Measurements from ENCODE around the gene IRAK2.
"Not testable (repeated sequence)": the region's sequence is repeated elsewhere in the genome, so short reads cannot be mapped to it uniquely, and the experiment has no call there.

The IRAK2 gene

DNA sequence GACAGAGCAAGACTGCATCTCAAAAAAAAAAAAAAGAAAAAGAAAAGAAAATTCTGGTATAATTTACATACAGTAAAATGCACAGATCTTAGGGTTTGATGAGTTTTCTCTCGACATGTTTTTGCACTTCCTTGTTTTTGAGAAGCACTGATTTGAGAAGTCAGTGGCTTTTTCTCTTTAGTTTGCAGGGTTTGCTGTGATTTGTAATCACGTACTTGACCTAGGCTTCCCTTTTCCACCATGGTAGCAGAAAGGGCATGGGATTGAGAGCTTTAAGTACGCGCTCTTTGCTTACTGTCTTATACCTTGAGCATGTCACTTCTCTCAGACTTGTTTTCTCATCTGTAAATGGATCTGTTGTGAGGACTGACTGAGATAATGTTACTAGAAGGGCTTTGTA, 19.0 kb upstream of the IRAK2 start:
- no peaks in the 10 kb centered on the region for H3K9me3 Mint-ChIP-seq
- CTCF ChIA-PET, result interaction anchor here (1.1 kb wide), 1 partner anchor 48 kb away, joined by 3 read pairs; no protein-coding TSS in a partner anchor
- H3K36me3 Mint-ChIP-seq, result peaks cover 42% of the 10 kb centered on the region
- peaks cover 3% of the 10 kb centered on the region for H3K27me3 Mint-ChIP-seq
- H3K4me3 Mint-ChIP-seq, result peak overlapping the region; percentile 33
- peaks cover 45% of the 10 kb centered on the region for H3K4me1 Mint-ChIP-seq
- H3K27ac Mint-ChIP-seq, result no peak overlapping the region
- no peak for DNase-seq

DNA sequence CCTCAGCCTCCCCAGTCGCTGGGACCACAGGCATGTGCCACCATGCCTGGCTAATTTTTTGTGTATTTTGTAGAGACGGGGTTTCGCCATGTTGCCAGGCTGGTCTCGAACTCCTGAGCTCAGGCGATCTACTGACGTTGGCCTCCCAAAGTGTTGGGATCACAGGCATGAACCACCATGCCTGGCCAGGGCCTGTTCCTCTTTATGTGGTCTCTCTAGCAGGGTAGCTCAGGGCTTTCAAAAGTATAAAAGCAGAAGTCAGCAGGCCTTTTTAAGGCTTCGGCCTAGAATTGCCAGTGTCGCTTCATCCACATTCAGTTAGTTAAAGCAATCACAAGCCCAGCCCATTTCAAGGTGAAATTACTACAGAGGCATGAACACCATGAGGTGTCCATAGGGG, 15.5 kb upstream of the IRAK2 start:
- Mint-ChIP-seq H3K27ac (no peak overlapping the region), H3K36me3 (peaks cover 50% of the 10 kb centered on the region), H3K4me3 (no peak overlapping the region), H3K27me3 (no peaks in the 10 kb centered on the region), H3K4me1 (peaks cover 22% of the 10 kb centered on the region), H3K9me3 (no peaks in the 10 kb centered on the region)
- CTCF ChIA-PET, result interaction anchor here (1.1 kb wide), 1 partner anchor 13 kb away, joined by 4 read pairs; no protein-coding TSS in a partner anchor
- DNase-seq, result no peak

DNA sequence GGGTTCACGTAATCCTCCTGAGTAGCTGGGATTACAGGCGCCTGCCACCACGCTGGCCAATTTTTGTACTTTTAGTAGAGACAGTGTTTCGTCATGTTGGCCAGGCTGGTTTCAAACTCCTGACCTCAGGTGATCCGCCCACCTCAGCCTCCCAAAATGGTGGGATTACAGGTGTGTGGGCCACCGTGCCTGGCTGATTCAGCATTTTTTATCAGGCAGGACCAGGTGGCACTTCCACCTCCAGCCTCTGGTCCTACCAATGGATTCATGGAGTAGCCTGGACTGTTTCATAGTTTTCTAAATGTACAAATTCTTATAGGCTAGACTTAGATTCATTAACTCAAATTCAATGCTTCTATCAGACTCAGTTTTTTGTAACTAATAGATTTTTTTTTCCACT, 13.7 kb upstream of the IRAK2 start:
- H3K36me3 Mint-ChIP-seq, result peaks cover 59% of the 10 kb centered on the region
- CTCF ChIA-PET, result interaction anchor here (2.5 kb wide), 1 partner anchor 73 kb away, joined by 8 read pairs; no protein-coding TSS in a partner anchor
- no peak overlapping the region for H3K27ac Mint-ChIP-seq
- H3K9me3 Mint-ChIP-seq, result no peaks in the 10 kb centered on the region
- DNase-seq, result no peak
- H3K4me3 Mint-ChIP-seq, result no peak overlapping the region
- H3K27me3 Mint-ChIP-seq, result no peaks in the 10 kb centered on the region
- H3K4me1 Mint-ChIP-seq, result peaks cover 8% of the 10 kb centered on the region

DNA sequence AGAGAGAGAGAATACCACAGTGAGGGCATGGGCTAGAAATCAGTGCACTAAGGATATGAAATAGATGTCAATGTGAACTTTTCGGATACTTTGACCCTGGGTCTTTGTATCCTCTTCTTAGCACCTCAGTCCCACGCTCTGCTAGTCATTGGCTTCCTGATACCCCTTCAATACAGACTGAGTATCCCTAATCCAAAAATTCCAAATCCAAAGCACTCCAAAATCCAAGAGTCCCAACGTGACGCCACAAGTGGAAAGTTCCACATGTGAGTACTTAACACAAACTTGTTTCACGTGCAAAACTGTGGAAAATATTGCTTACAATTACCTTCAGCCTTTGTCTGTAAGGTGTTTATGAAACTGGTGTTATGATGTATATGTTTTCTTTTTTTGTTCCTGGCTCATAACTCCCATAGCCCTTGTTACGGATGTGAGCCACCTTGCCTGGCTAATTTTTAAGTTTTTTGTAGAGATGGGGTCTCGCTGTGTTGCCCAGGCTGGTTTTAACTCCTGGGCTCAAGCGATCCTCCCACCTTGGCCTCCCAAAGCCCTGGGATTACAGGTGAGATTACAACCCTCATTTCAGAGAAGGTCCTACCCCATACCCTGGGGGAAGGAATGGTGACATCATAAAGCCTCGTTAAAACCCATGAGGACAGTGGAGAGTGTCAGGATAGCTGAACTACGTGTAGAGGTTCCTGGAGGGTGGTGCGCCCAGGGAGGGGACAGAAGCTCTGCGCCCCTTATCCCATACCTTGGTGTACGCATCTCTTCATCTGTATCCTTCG, 10.2 kb upstream of the IRAK2 start:
- no peaks in the 10 kb centered on the region for H3K4me1 Mint-ChIP-seq
- no peaks in the 10 kb centered on the region for H3K27me3 Mint-ChIP-seq
- no peak for DNase-seq
- no peak overlapping the region for H3K27ac Mint-ChIP-seq
- H3K4me3 Mint-ChIP-seq, result no peak overlapping the region
- H3K36me3 Mint-ChIP-seq, result peaks cover 45% of the 10 kb centered on the region
- H3K9me3 Mint-ChIP-seq, result no peaks in the 10 kb centered on the region
- CTCF ChIA-PET, result no interaction called here

DNA sequence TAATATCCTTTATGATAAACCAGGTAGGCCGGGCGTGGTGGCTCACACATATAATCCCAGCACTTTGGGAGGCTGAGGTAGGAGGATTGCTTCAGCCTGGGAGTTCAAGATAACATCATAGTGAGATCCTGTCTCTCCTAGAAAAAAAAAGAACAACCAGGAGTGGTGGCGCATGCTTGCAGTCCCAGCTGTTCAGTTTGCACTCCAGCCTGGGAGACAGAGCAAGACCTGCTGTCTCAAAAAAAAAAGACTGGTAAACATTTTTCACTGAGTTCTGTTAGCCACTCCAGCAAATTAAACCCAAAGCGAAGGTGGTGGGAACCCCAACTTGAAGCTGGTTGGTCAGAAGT, 9.6 kb upstream of the IRAK2 start:
- Mint-ChIP-seq H3K9me3 (no peaks in the 10 kb centered on the region), H3K36me3 (peaks cover 40% of the 10 kb centered on the region)

DNA sequence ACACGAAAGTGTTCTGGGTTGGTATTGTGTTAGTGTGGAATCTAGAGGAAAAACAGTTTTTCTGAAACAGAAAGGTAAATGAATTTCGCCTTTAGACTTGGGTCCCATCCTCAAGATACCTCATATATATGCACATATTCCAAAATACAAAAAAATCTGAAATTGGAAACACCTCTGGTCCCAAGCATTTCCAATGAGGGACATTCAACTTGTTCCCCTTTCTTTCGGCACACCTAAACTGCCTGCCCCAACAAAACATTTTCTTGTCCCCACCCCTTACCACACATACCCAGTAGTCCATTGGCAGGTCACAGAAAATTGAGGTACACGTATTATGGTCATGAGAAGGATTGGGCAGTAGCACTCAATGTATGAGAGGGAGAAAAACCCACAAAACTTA, 9.1 kb upstream of the IRAK2 start:
- no peaks in the 10 kb centered on the region for H3K9me3 Mint-ChIP-seq
- no peaks in the 10 kb centered on the region for H3K27me3 Mint-ChIP-seq
- CTCF ChIA-PET, result interaction anchor here (0.6 kb wide), 1 partner anchor 93 kb away, joined by 4 read pairs; the partner anchor contains the start of gene TATDN2
- no peaks in the 10 kb centered on the region for H3K4me1 Mint-ChIP-seq
- H3K4me3 Mint-ChIP-seq, result no peak overlapping the region
- no peak overlapping the region for H3K27ac Mint-ChIP-seq
- H3K36me3 Mint-ChIP-seq, result peaks cover 34% of the 10 kb centered on the region
- DNase-seq, result no peak

More for the DNA sequence above, 9.6 kb upstream of the IRAK2 start:
- DNase-seq, result no peak
- CTCF ChIA-PET, result interaction anchor here (0.6 kb wide), 1 partner anchor 93 kb away, joined by 4 read pairs; the partner anchor contains the start of gene TATDN2
- H3K4me1 Mint-ChIP-seq, result no peaks in the 10 kb centered on the region
- no peak overlapping the region for H3K4me3 Mint-ChIP-seq
- no peaks in the 10 kb centered on the region for H3K27me3 Mint-ChIP-seq
- no peak overlapping the region for H3K27ac Mint-ChIP-seq

DNA sequence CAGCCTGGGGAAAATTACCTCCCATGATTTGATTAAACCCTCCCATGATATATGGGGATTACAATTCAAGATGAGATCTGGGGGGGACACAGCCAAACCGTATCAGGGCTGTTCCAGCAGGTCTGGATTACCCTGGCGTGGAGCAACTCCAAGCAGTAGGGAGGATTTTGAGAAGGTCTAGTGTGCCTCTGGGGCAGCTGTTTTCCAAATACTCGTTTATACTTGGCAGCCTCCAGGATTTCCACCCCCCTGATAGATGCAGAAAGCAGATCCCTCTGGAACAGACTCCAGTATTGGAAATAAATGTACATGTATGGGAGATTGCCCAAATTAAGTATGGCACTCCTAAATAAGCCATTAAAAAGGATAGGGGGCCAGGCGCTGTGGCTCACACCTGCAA, 7.7 kb upstream of the IRAK2 start:
- CTCF ChIA-PET, result no interaction called here
- H3K4me3 Mint-ChIP-seq, result no peak overlapping the region
- DNase-seq, result no peak
- H3K27ac Mint-ChIP-seq, result no peak overlapping the region
- H3K27me3 Mint-ChIP-seq, result peaks cover 10% of the 10 kb centered on the region
- H3K36me3 Mint-ChIP-seq, result peaks cover 22% of the 10 kb centered on the region
- no peaks in the 10 kb centered on the region for H3K9me3 Mint-ChIP-seq
- peaks cover 4% of the 10 kb centered on the region for H3K4me1 Mint-ChIP-seq

DNA sequence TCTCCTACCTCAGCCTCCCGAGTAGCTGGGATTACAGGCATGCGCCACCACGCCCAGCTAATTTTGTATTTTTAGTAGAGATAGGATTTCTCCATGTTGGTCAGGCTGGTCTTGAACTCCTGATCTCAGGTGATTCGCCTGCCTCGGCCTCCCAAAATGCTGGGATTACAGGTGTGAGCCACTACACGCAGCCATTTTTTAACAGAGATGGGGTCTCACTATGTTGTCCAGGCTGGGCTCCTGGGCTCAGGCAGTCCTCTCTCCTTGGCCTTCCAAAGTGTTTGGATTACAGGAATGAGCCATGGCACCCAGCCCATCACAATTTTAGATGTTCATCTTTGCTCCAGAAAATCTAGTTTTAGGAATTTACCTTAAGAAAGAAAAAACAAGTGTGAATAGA, 6.2 kb upstream of the IRAK2 start:
- H3K4me3 Mint-ChIP-seq, H3K4me1 Mint-ChIP-seq, H3K9me3 Mint-ChIP-seq, CTCF ChIA-PET, DNase-seq, H3K27ac Mint-ChIP-seq: not testable (repeated sequence)
- H3K36me3 Mint-ChIP-seq, result peaks cover 17% of the 10 kb centered on the region
- peaks cover 15% of the 10 kb centered on the region for H3K27me3 Mint-ChIP-seq

DNA sequence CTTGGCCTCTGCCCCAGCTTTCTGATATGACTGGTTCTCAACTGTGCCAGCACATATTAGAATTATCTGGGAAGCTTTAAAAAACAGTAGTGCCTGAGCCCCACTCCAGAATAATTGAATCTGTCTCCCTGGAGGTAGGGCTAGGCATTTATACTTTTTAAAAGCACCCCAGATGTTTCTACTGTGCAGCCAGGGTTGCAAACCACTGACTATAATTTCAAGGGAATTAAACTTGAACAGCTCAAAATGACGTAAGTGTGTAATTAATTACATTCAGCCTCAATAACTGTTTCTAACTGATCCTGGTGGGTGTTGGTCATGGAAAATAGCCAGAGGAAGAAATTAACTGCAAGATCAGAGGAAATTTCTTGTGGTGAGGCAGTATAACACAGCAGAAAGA, 4.4 kb upstream of the IRAK2 start:
- H3K4me3 Mint-ChIP-seq, result no peak overlapping the region
- no peak for DNase-seq
- no peak overlapping the region for H3K27ac Mint-ChIP-seq
- H3K9me3 Mint-ChIP-seq, result no peaks in the 10 kb centered on the region
- CTCF ChIA-PET, result interaction anchor here (0.7 to 1.1 kb wide), 2 partner anchors 31 to 121 kb away, joined by 3 to 4 read pairs; no protein-coding TSS in a partner anchor
- H3K36me3 Mint-ChIP-seq, result peaks cover 7% of the 10 kb centered on the region
- H3K27me3 Mint-ChIP-seq, result peaks cover 16% of the 10 kb centered on the region
- peaks cover 13% of the 10 kb centered on the region for H3K4me1 Mint-ChIP-seq

DNA sequence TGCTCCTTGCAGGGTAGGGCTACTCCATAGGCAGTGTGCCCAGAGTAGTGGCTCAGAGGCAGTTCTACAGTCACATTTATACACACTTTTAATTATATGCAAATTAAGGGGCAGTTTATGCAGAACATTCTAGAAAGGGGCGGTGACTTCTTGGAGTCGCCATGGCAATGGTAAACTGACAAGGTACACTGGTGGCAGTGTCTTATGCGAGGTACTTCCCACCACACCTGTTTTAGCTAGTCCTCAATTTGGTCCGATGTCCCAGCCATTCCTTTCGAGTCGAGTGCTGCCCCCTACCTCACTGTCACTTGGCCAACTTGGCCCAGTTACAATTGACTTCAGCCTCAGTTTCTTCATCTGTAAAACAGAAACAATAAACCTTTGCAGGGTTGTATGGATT, 3.8 kb upstream of the IRAK2 start:
- Mint-ChIP-seq H3K27ac (no peak overlapping the region), H3K27me3 (peaks cover 16% of the 10 kb centered on the region), H3K4me3 (no peak overlapping the region), H3K36me3 (peaks cover 1% of the 10 kb centered on the region), H3K9me3 (no peaks in the 10 kb centered on the region), H3K4me1 (peaks cover 16% of the 10 kb centered on the region)
- no peak for DNase-seq
- CTCF ChIA-PET, result interaction anchor here (1.3 kb wide), 1 partner anchor 8 kb away, joined by 3 read pairs; no protein-coding TSS in a partner anchor

DNA sequence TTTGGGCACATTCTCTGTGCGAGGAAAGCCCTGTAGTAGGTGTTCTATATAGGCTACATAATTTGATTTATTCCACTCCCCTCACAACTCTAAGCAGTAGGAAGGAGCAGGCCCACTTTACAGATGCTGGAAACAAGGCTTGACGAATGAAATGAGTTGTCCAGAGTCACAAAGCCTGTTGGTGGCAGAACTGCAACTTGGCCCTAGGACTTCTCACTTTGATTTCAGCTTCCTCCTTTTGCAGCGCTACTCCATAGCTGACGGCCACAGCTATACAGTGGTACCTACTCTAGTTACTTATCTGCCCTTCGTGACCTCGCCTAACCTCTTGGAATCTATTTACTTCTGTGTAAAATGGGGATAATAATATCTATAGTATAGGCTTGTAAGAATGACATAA, 2.5 kb upstream of the IRAK2 start:
- Mint-ChIP-seq H3K36me3 (no peaks in the 10 kb centered on the region), H3K27me3 (peaks cover 16% of the 10 kb centered on the region), H3K4me1 (peaks cover 25% of the 10 kb centered on the region), H3K4me3 (no peak overlapping the region), H3K9me3 (no peaks in the 10 kb centered on the region), H3K27ac (no peak overlapping the region)
- CTCF ChIA-PET, result interaction anchor here (1.0 to 1.3 kb wide), 2 partner anchors 9 to 14 kb away, joined by 3 to 4 read pairs; no protein-coding TSS in a partner anchor
- DNase-seq, result no peak

DNA sequence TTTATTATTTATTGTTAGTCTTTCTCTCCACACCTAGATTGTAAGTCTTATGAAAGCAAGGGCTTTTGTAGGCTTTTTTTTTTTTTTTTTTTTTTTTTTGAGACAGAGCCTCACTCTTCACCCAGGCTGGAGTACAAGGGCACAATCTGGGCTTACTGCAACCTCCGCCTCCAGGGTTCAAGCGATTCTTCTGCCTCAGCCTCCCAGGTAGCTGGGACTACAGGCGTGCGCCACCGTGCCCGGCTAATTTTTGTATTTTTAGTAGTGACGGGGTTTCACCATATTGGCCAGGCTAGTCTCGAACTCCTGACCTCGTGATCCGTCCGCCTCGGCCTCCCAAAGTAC, 546 bp upstream of the IRAK2 start:
- H3K27me3 Mint-ChIP-seq, result peaks cover 16% of the 10 kb centered on the region
- H3K27ac Mint-ChIP-seq, DNase-seq, H3K36me3 Mint-ChIP-seq, H3K9me3 Mint-ChIP-seq: not testable (repeated sequence)
- peaks cover 35% of the 10 kb centered on the region for H3K4me1 Mint-ChIP-seq
- CTCF ChIA-PET, result interaction anchor here (1.0 to 4.2 kb wide), 5 partner anchors 27 to 81 kb away, joined by 3 to 14 read pairs (median 3); no protein-coding TSS in a partner anchor
- H3K4me3 Mint-ChIP-seq, result peak overlapping the region; percentile 73

DNA sequence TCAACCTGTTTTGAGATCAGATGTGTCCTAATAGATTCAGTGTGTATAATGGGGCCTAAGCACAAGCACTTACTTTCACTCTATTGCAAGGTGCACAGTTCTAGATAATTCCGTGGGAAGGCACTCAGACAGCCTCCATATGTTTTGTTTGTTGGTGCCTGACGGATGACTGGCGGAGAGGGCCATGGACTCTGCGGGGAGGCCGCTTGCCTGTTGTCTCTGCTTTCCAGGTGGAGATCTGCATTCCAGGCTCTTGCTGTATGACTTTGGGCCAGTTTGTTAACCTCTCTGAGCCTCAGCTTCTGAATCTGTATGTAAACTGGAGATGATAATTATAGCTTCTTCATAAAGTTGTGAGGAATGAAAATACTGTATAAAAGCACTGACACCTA, 1.5 kb downstream of the IRAK2 start:
- DNase-seq, result no peak
- Mint-ChIP-seq H3K9me3 (peaks cover 13% of the 10 kb centered on the region), H3K27me3 (peaks cover 12% of the 10 kb centered on the region), H3K36me3 (peaks cover 17% of the 10 kb centered on the region), H3K27ac (peak overlapping the region; percentile 52), H3K4me1 (peaks cover 40% of the 10 kb centered on the region), H3K4me3 (peak overlapping the region; percentile 21)
- CTCF ChIA-PET, result interaction anchor here (0.5 to 4.2 kb wide), 5 partner anchors 25 to 114 kb away, joined by 3 to 14 read pairs (median 5); no protein-coding TSS in a partner anchor

DNA sequence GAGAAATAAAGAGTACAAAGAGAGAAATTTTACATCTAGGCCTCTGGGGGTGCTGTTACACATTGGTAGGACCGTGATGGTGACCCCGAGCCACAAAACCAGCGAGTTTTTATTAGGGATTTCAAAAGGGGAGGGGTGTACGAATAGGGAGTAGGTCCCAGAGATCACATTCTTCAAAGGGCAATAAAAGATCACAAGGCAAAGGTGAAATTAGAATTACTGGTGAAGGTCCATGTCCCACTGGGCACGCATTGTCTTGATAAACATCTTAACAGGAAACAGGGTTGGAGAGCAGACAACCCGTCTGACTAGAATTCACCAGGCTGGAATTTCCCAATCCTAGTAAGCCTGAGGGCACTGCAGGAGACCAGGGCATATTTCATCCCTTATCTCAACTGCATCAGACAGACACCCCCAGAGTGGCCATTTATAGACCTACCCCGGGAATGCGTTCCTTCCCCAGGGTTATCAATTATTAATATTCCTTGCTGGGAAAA, 4.3 kb downstream of the IRAK2 start:
- Mint-ChIP-seq H3K9me3 (peaks cover 13% of the 10 kb centered on the region), H3K4me1 (peaks cover 33% of the 10 kb centered on the region), H3K4me3 (no peak overlapping the region), H3K27me3 (no peaks in the 10 kb centered on the region), H3K27ac (no peak overlapping the region), H3K36me3 (peaks cover 17% of the 10 kb centered on the region)
- DNase-seq, result no peak
- CTCF ChIA-PET, result no interaction called here

All from activated naive CD4-positive, alpha-beta T cell treated with anti-CD3 and anti-CD28 coated beads, Interleukin-2, amount 10 ng/mL, durations not matched to agents 7 days and 5 days (primary cell).